H4 (cell line): ENCODE data around the gene SLC26A2. TPM values are rescaled to one million over a fixed set of nuclear protein-coding genes. Genes with fewer than 3 reads are reported as not detected.

Source experiments
- DNase-seq: peaks from one replicate; pipeline ENCODE4 v3.0.0-alpha.2; 2015; ENCODE audit warnings: low spot score
- total RNA-seq: library from RNA; depleted of rRNA; stranded (reverse); fragments of >200 nt; shearing (Covaris generic); gene quantifications from 2 replicates; pipeline ENCODE4 v1.2.3, GENCODE V29; 2014; rRNA removed

Gene SLC26A2
- total RNA-seq, 1 experiment from 2014 or later = 9.6 TPM

GRCh38 chr5:150035139-150035895 is 74.8 kb downstream of the SLC26A2 start:
- DNase-seq = no peak

- peak; percentile 37 for DNase-seq
Observed at GRCh38 chr5:150036513-150036912, 76.0 kb downstream of the SLC26A2 start.

Other genes starting within 250 kb of the SLC26A2 start
- 0.62 and 0.77 TPM in 2 replicates for gene PPARGC1B, start 230.4 kb upstream of the SLC26A2 start, total RNA-seq
- gene PDE6A, start 16.0 kb upstream of the SLC26A2 start, total RNA-seq = 0.02 TPM in 1 of 2 replicates, not detected in the other
- gene TIGD6, start 39.9 kb downstream of the SLC26A2 start, total RNA-seq = 4.0 and 7.4 TPM in 2 replicates
- 19.0 and 21.1 TPM in 2 replicates for gene HMGXB3, start 40.0 kb downstream of the SLC26A2 start, total RNA-seq
- 0.02 TPM in 1 of 2 replicates, not detected in the other for gene CSF1R, start 125.8 kb downstream of the SLC26A2 start, total RNA-seq
- 21.6 and 30.1 TPM in 2 replicates for gene PDGFRB, start 195.1 kb downstream of the SLC26A2 start, total RNA-seq
- gene CDX1, start 206.0 kb downstream of the SLC26A2 start, total RNA-seq = not detected in 2 replicates
- not detected in 2 replicates for gene SLC6A7, start 229.3 kb downstream of the SLC26A2 start, total RNA-seq